Measurements from ENCODE around the gene PNPLA7. TPM values are rescaled to one million over a fixed set of nuclear protein-coding genes. Genes with fewer than 3 reads are reported as not detected.

PNPLA7 gene
- total RNA-seq, 3 donors from 2014 or later (not counting 1 experiment from before 2014, with no cell fraction given) = 4.3 to 6.4 (median 4.9) TPM

DNA sequence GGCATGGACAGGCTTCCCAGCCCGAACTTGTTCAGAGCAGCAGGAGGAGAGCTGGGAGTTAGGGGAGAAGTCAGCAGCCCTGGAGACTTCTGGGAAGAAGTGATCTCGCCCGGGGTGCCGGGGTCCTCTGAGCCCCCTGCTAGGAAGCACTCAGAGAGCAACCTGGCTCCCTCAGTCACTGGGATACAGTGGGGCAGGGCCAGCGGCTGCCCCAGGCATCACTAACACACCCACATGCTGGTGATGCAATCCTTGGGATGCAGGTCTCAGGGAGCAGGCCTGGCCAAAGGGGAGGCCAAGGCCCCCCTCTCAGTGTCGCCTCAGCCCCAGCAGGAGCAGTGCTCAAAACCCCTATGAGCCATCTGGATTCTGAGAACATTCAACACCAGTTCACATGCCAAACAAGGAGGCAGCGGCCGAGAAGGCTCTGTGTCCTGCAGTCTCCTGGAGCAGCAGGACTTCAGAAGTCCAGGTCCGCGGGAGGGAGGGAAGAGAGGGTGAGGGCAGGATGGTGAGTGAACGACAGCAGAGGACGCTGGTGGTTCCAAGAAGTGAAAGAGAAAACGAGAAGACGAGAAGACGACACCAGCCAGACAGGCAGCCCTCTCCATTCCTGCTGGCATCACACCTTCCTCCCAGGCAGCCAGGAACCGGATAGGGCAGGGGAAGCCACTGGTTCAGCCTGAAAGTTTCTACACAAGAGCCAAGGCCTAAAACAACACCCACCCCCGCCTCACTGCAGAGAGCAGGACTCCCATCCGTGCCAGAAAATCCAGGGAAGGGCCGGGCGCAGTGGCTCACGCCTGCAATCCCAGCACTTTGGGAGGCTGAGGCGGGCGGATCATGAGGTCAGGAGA lies 2.3 kb downstream of the PNPLA7 start:
- H3K9me3 Mint-ChIP-seq = no peaks in the 10 kb centered on the region
- H3K27me3 ChIP-seq (ENCODE audit: control insufficient read depth, insufficient read depth, low read length) = no peaks in the 10 kb centered on the region
- no peak overlapping the region for H3K27ac ChIP-seq (ENCODE audit: low read length)
- no peak overlapping the region for H3K4me3 Mint-ChIP-seq
- H3K36me3 ChIP-seq (ENCODE audit: control insufficient read depth, insufficient read depth, low read length) = no peaks in the 10 kb centered on the region
- H3K27me3 Mint-ChIP-seq (ENCODE audit: low read depth in 2 of 2) = no peaks in the 10 kb centered on the region
- intact Hi-C loops (cut with micrococcal nuclease) = no loop called here
- no peak for ATAC-seq
- WGBS (ENCODE audit: insufficient coverage) = 93% methylated on average over 21 of the region's 23 CpGs
- H3K4me1 Mint-ChIP-seq = peaks cover 13 to 14% of the 10 kb centered on the region in 2 donors
- TF ChIP-seq, protein P1, sequence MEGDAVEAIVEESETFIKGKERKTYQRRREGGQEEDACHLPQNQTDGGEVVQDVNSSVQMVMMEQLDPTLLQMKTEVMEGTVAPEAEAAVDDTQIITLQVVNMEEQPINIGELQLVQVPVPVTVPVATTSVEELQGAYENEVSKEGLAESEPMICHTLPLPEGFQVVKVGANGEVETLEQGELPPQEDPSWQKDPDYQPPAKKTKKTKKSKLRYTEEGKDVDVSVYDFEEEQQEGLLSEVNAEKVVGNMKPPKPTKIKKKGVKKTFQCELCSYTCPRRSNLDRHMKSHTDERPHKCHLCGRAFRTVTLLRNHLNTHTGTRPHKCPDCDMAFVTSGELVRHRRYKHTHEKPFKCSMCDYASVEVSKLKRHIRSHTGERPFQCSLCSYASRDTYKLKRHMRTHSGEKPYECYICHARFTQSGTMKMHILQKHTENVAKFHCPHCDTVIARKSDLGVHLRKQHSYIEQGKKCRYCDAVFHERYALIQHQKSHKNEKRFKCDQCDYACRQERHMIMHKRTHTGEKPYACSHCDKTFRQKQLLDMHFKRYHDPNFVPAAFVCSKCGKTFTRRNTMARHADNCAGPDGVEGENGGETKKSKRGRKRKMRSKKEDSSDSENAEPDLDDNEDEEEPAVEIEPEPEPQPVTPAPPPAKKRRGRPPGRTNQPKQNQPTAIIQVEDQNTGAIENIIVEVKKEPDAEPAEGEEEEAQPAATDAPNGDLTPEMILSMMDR (IDR thresholded peaks at IDR 0.05) = no peak
- H3K4me1 ChIP-seq (ENCODE audit: control insufficient read depth, insufficient read depth, low read length) = peaks cover 16% of the 10 kb centered on the region
- DNase-seq = no peak
- no peaks in the 10 kb centered on the region for H3K36me3 Mint-ChIP-seq
- no peak overlapping the region for H3K4me3 ChIP-seq (ENCODE audit: low read length)
- no peaks in the 10 kb centered on the region for H3K9me3 ChIP-seq (ENCODE audit: control insufficient read depth, insufficient read depth, low read length)
- no peak overlapping the region for H3K27ac Mint-ChIP-seq

DNA sequence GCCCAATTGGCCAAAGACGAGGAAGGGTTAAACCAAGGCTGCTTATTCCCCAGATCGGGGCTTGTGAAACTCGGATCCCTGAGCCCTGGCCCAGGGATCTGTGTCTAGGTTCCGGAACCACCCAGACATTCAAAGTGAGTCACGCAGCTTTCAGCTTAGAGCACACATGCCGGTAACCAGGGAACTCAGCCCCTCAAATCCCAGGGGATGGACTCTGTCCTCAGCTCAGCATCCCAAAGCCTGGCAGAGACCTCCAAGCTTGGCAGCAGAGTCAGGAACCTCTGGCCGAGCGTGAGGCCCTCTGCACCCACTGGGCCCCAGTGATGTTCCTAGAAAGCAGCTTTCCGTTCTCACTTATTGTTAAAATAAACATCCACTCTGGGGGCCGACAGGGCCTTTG lies 5.1 kb downstream of the PNPLA7 start:
- H3K4me3 ChIP-seq (ENCODE audit: low read length) = no peak overlapping the region
- DNase-seq (no peak), ATAC-seq (no peak)
- Mint-ChIP-seq H3K9me3 (no peaks in the 10 kb centered on the region), H3K27me3 (ENCODE audit: low read depth in 2 of 2) (no peaks in the 10 kb centered on the region), H3K36me3 (no peaks in the 10 kb centered on the region), H3K27ac (no peak overlapping the region), H3K4me1 (peaks cover 4% of the 10 kb centered on the region in 2 donors), H3K4me3 (no peak overlapping the region)
- H3K36me3 ChIP-seq (ENCODE audit: control insufficient read depth, insufficient read depth, low read length) = no peaks in the 10 kb centered on the region
- H3K9me3 ChIP-seq (ENCODE audit: control insufficient read depth, insufficient read depth, low read length) = no peaks in the 10 kb centered on the region
- H3K27ac ChIP-seq (ENCODE audit: low read length) = no peak overlapping the region
- TF ChIP-seq, protein P1 (IDR thresholded peaks at IDR 0.05) = no peak
- WGBS (ENCODE audit: insufficient coverage) = 94% methylated on average over 9 of the region's 10 CpGs
- H3K4me1 ChIP-seq (ENCODE audit: control insufficient read depth, insufficient read depth, low read length) = peaks cover 6% of the 10 kb centered on the region
- intact Hi-C loops (cut with micrococcal nuclease) = no loop called here
- H3K27me3 ChIP-seq (ENCODE audit: control insufficient read depth, insufficient read depth, low read length) = no peaks in the 10 kb centered on the region

DNA sequence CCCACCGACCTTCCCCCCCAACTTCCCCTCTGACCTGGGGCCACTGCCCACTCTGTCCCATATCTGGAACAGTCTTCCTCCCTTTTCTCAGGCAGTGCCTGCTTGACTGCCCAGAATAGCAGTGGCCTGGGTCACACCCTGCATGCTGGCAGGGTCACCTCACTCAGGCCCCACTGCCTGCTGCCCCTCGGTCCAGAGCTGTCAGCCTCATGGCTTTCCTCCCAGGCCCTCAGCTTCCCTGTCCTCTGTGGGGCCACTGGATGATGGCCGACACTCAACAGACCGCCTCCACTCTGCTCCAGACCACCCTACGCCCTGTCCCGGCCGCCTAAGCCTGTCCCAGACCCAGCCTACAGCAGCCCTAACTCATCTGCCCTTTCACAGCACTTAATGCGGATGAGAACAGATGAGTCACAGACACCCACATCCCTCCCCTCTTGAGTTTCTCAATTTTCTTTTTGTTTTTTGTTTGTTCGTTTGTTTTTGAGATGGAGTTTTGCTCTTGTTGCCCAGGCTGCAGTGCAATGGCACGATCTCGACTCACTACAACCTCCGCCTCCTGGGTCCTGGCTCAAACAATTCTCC lies 5.9 kb downstream of the PNPLA7 start:
- Mint-ChIP-seq H3K27ac (no peak overlapping the region), H3K4me1 (no peaks in the 10 kb centered on the region), H3K27me3 (ENCODE audit: low read depth in 2 of 2) (no peaks in the 10 kb centered on the region), H3K9me3 (no peaks in the 10 kb centered on the region), H3K36me3 (no peaks in the 10 kb centered on the region), H3K4me3 (no peak overlapping the region)
- no peaks in the 10 kb centered on the region for H3K4me1 ChIP-seq (ENCODE audit: control insufficient read depth, insufficient read depth, low read length)
- H3K36me3 ChIP-seq (ENCODE audit: control insufficient read depth, insufficient read depth, low read length) = no peaks in the 10 kb centered on the region
- no peak for DNase-seq
- H3K4me3 ChIP-seq (ENCODE audit: low read length) = no peak overlapping the region
- no peaks in the 10 kb centered on the region for H3K27me3 ChIP-seq (ENCODE audit: control insufficient read depth, insufficient read depth, low read length)
- WGBS (ENCODE audit: insufficient coverage) = 87% methylated on average over 12 of the region's 12 CpGs
- no peak overlapping the region for H3K27ac ChIP-seq (ENCODE audit: low read length)
- TF ChIP-seq, protein P1 (IDR thresholded peaks at IDR 0.05) = no peak
- intact Hi-C loops (cut with micrococcal nuclease) = no loop called here
- H3K9me3 ChIP-seq (ENCODE audit: control insufficient read depth, insufficient read depth, low read length) = no peaks in the 10 kb centered on the region
- ATAC-seq = no peak
